Calu3 (cell line): ENCODE data around the gene PREX1. TPM values are rescaled to one million over a fixed set of nuclear protein-coding genes. Genes with fewer than 3 reads are reported as not detected.

Experiments used
- BruUV-seq: library from RNA; stranded (reverse); fragments of 400-500 nt; replicated peaks from 2 replicates; lab custom pipeline; 2021; lab: Mats Ljungman, UMichigan
- CTCF ChIA-PET: fragments of 300-600 bp; sonication (Branson Sonifier 250); formaldehyde crosslinking; loops from one replicate; lab custom pipeline; 2022; ENCODE audit warnings: antibody characterized with exemption; lab: Charles Lee
- DNase-seq: peaks from one replicate; pipeline ENCODE4 v3.0.0; 2022
- H3K27ac Mint-ChIP-seq: one replicate; pipeline ENCODE4 v1.8.0; 2022; ENCODE audit warnings: mixed read lengths; ENCODE audit not compliant: unreplicated experiment
- H3K27me3 Mint-ChIP-seq: one replicate; pipeline ENCODE4 v1.8.0; 2022; ENCODE audit warnings: mixed read lengths; ENCODE audit not compliant: unreplicated experiment
- H3K36me3 Mint-ChIP-seq: one replicate; pipeline ENCODE4 v1.8.0; 2022; ENCODE audit warnings: mild to moderate bottlenecking, moderate library complexity, mixed read lengths; ENCODE audit not compliant: insufficient read depth, unreplicated experiment
- H3K4me1 Mint-ChIP-seq: one replicate; pipeline ENCODE4 v1.8.0; 2022; ENCODE audit warnings: mild to moderate bottlenecking, low read depth, mixed read lengths; ENCODE audit not compliant: unreplicated experiment
- H3K4me3 Mint-ChIP-seq: one replicate; pipeline ENCODE4 v1.8.0; 2022; ENCODE audit warnings: mild to moderate bottlenecking, low read depth, moderate library complexity, mixed read lengths; ENCODE audit not compliant: unreplicated experiment
- H3K9me3 Mint-ChIP-seq: one replicate; pipeline ENCODE4 v1.8.0; 2022; ENCODE audit warnings: low read depth, mixed read lengths; ENCODE audit not compliant: unreplicated experiment
- CTCF ChIP-seq: fragments of 200-600 bp; IDR thresholded peaks from one replicate; pipeline ENCODE4 v1.8.0; 2022; ENCODE audit warnings: antibody characterized with exemption; ENCODE audit not compliant: unreplicated experiment
- intact Hi-C: fragments of 100-400 bp; cut with micrococcal nuclease; formaldehyde crosslinking; loops from one replicate; pipeline ENCODE4 v1.10.0; 2022; ENCODE audit not compliant: unreplicated experiment
- total RNA-seq: library from RNA; stranded (reverse); gene quantifications from 2 replicates; pipeline ENCODE4 v1.2.3, GENCODE V29; 2022

Gene PREX1
- total RNA-seq, 1 experiment from 2014 or later: 0.31 TPM

DNA sequence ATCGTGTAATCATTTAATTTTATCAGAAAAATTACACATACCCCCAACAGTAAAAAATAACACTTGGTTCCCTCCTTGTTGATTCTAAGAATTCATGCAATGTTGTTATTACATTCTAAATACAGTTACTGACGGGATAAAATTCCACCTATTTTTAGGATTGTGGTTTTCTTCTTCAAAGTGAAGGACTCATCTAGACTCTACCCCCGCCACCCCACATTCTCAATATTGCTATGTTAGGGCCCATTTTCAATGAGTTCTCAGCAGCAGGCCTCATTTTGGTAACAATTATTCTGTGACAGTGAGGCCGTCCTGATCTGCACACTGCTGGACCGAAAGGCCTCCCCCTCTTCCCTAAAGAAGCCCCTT lies 43.5 kb downstream of the PREX1 start:
- intact Hi-C loops: no loop called here
- no peak for DNase-seq
- H3K36me3 Mint-ChIP-seq: no peaks in the 10 kb centered on the region
- no peak overlapping the region for H3K4me3 Mint-ChIP-seq
- no peak for TF ChIP-seq CTCF
- CTCF ChIA-PET: no interaction called here
- peaks cover 22% of the 10 kb centered on the region for H3K27me3 Mint-ChIP-seq
- H3K4me1 Mint-ChIP-seq: no peaks in the 10 kb centered on the region
- peaks cover 2% of the 10 kb centered on the region for H3K9me3 Mint-ChIP-seq
- no peak overlapping the region for H3K27ac Mint-ChIP-seq
- no TSS peak for BruUV-seq

DNA sequence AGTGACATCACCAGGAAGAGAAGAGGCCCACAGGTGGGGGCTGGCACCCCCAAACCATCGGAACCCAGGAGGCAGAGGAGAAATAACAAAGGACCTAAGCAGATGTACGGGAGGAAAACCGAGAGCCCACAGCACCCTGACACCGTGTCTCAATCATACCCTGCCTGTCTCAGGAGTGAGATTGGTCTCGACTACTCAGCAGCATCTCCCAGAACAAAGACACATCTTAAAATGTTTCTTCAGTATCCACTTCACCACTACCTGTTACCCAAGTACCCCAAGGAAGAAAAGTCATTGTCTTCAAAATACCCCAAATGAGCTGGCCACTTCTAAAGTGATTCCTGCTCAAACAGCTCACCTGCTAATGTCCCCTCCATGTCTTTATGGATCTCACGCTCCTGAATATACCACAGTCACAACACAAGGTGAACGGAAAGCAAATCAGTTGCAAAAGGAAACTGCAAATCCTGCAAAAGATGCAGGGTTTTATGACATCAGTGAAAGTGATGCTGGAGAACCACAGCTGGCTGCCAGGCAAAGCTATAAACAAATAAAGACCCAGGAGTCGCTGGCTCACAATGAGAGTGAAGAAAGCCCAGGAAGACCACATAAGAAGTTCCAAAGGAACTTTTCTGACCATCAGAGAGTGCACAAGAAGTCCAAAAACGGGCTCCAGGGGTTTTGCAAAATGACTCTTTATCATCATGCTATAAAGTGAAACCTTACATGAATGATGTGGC lies 44.1 kb downstream of the PREX1 start:
- DNase-seq: no peak
- Mint-ChIP-seq H3K4me1 (no peaks in the 10 kb centered on the region), H3K27ac (no peak overlapping the region), H3K4me3 (no peak overlapping the region), H3K27me3 (peaks cover 27% of the 10 kb centered on the region), H3K36me3 (no peaks in the 10 kb centered on the region), H3K9me3 (peaks cover 2% of the 10 kb centered on the region)
- no TSS peak for BruUV-seq
- no peak for TF ChIP-seq CTCF
- CTCF ChIA-PET: no interaction called here
- intact Hi-C loops: no loop called here

GRCh38 chr20:48782901-48783308 lies 44.9 kb downstream of the PREX1 start:
- no TSS peak for BruUV-seq
- no peaks in the 10 kb centered on the region for H3K36me3 Mint-ChIP-seq
- intact Hi-C loops: no loop called here
- no peak for TF ChIP-seq CTCF
- H3K4me1 Mint-ChIP-seq: no peaks in the 10 kb centered on the region
- H3K4me3 Mint-ChIP-seq: no peak overlapping the region
- CTCF ChIA-PET: no interaction called here
- H3K9me3 Mint-ChIP-seq: peaks cover 2% of the 10 kb centered on the region
- H3K27ac Mint-ChIP-seq: no peak overlapping the region
- DNase-seq: no peak
- H3K27me3 Mint-ChIP-seq: peaks cover 35% of the 10 kb centered on the region

DNA sequence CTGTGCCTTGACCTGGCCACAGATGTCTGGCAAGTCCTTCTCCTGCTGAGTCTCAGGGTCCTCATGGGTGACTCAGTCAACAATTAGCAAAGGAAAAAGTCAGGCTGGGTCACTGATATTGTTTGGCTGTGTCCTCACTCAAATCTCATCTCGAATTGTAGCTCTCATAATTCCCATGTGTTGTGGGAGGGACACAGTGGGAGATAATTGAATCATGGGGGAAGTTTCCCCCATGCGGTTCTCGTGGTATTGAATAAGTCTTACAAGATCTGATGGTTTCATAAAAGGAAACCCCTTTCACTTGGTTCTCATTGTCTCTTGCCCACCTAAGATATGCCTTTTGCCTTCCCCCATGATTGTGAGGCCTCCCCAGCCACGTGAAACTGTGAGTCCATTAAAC lies 45.7 kb downstream of the PREX1 start:
- no peak overlapping the region for H3K27ac Mint-ChIP-seq
- H3K4me3 Mint-ChIP-seq: no peak overlapping the region
- H3K9me3 Mint-ChIP-seq: peaks cover 2% of the 10 kb centered on the region
- H3K4me1 Mint-ChIP-seq: no peaks in the 10 kb centered on the region
- DNase-seq: no peak
- no peak for TF ChIP-seq CTCF
- CTCF ChIA-PET: interaction anchor here (0.8 kb wide), 1 partner anchor 1033 kb away, joined by 3 read pairs; no protein-coding TSS in a partner anchor
- BruUV-seq: no TSS peak
- no peaks in the 10 kb centered on the region for H3K36me3 Mint-ChIP-seq
- H3K27me3 Mint-ChIP-seq: peaks cover 44% of the 10 kb centered on the region
- intact Hi-C loops: no loop called here
